Measurements from ENCODE around the gene XYLT1.

DNA sequence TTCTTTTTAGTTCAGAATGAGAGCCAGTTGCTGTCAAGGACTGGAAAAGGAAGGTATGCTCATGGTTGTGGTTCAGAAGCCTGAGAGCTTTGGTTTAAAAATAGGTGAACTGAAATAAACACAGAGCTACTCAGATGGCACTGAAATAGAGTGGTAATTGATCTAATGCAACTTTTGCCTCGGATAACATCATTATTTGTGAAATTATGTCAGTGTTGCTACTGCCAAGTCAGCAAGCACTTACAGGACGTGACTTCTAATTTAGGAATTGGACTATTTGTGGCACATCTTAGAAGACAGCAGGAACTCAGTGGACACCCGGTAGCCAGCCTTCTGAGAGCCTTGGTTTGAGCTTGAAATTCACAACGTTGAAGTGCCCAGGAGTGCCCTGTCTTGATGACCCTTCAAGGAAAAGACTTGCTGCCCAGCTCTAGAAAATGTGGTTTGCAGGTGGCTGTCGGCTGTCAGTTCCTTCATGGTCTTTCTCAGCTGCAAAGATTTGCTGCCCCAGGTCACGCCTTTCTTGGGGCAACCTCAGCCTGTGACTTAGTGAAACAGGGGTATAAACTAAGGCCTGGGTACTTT, 42.0 kb upstream of the XYLT1 start:
- TF ChIP-seq, protein P1, sequence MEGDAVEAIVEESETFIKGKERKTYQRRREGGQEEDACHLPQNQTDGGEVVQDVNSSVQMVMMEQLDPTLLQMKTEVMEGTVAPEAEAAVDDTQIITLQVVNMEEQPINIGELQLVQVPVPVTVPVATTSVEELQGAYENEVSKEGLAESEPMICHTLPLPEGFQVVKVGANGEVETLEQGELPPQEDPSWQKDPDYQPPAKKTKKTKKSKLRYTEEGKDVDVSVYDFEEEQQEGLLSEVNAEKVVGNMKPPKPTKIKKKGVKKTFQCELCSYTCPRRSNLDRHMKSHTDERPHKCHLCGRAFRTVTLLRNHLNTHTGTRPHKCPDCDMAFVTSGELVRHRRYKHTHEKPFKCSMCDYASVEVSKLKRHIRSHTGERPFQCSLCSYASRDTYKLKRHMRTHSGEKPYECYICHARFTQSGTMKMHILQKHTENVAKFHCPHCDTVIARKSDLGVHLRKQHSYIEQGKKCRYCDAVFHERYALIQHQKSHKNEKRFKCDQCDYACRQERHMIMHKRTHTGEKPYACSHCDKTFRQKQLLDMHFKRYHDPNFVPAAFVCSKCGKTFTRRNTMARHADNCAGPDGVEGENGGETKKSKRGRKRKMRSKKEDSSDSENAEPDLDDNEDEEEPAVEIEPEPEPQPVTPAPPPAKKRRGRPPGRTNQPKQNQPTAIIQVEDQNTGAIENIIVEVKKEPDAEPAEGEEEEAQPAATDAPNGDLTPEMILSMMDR (conservative IDR thresholded peaks at IDR 0.05; ENCODE audit: low read depth, low read length) = no peak
- TF ChIP-seq EZH2phosphoT487 (IDR thresholded peaks at IDR 0.05; ENCODE audit: borderline replicate concordance, low read length) (no peak), EZH2 (IDR thresholded peaks at IDR 0.05; ENCODE audit: low read length, unreplicated experiment) (no peak)
